ENCODE data around the gene NIPAL1. TPM values are rescaled to one million over a fixed set of nuclear protein-coding genes. Genes with fewer than 3 reads are reported as not detected.

Gene NIPAL1
- total RNA-seq, 1 experiment from 2014 or later, result 7.1 TPM

DNA sequence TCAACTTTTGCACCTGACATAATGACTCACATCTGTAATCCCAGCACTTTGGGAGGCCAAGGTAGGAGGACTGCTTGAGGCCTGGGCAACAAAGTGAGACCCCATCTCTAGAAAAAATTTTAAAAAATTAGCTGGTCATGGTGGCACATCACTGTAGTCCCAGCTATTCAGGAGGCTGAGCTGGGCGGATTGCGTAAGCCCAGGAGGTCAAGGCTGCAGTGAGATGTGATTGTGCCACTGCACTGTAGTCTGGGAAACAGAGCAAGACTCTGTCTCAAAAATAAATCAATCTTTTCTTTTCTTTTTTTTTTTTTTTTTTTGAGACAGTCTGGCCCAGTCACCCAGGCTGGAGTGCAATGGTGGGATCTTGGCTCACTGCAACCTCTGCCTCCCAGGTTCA, 52.5 kb downstream of the NIPAL1 start:
- no peak overlapping the region for H3K27ac Mint-ChIP-seq
- no peak overlapping the region for H3K4me3 Mint-ChIP-seq
- no peaks in the 10 kb centered on the region for H3K9me3 Mint-ChIP-seq
- H3K27me3 Mint-ChIP-seq (ENCODE audit: low read depth), result peaks cover 2% of the 10 kb centered on the region
- H3K4me1 Mint-ChIP-seq, result no peaks in the 10 kb centered on the region
- DNase-seq (ENCODE audit: low spot score), result no peak
- TF ChIP-seq NR2C2 (CRISPR knock-in tag; IDR thresholded peaks at IDR 0.05) (no peak), TP53 (CRISPR knock-in tag; IDR thresholded peaks at IDR 0.05) (no peak), PRDM15 (CRISPR knock-in tag; IDR thresholded peaks at IDR 0.05) (no peak), FOXJ3 (CRISPR knock-in tag; IDR thresholded peaks at IDR 0.05; ENCODE audit: borderline replicate concordance) (no peak)
- TF ChIP-seq, protein P1, sequence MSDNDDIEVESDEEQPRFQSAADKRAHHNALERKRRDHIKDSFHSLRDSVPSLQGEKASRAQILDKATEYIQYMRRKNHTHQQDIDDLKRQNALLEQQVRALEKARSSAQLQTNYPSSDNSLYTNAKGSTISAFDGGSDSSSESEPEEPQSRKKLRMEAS (CRISPR knock-in tag; IDR thresholded peaks at IDR 0.05), result no peak
- TF ChIP-seq, protein P2, sequence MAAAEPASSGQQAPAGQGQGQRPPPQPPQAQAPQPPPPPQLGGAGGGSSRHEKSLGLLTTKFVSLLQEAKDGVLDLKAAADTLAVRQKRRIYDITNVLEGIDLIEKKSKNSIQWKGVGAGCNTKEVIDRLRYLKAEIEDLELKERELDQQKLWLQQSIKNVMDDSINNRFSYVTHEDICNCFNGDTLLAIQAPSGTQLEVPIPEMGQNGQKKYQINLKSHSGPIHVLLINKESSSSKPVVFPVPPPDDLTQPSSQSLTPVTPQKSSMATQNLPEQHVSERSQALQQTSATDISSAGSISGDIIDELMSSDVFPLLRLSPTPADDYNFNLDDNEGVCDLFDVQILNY (CRISPR knock-in tag; IDR thresholded peaks at IDR 0.05), result no peak
- TF ChIP-seq, protein P3, sequence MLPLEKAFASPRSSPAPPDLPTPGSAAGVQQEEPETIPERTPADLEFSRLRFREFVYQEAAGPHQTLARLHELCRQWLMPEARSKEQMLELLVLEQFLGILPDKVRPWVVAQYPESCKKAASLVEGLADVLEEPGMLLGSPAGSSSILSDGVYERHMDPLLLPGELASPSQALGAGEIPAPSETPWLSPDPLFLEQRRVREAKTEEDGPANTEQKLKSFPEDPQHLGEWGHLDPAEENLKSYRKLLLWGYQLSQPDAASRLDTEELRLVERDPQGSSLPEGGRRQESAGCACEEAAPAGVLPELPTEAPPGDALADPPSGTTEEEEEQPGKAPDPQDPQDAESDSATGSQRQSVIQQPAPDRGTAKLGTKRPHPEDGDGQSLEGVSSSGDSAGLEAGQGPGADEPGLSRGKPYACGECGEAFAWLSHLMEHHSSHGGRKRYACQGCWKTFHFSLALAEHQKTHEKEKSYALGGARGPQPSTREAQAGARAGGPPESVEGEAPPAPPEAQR (CRISPR knock-in tag; IDR thresholded peaks at IDR 0.05), result no peak
- TF ChIP-seq, protein P4, sequence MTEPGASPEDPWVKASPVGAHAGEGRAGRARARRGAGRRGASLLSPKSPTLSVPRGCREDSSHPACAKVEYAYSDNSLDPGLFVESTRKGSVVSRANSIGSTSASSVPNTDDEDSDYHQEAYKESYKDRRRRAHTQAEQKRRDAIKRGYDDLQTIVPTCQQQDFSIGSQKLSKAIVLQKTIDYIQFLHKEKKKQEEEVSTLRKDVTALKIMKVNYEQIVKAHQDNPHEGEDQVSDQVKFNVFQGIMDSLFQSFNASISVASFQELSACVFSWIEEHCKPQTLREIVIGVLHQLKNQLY (CRISPR knock-in tag; IDR thresholded peaks at IDR 0.05), result no peak
- ChIA-PET CTCF (no interaction called here), POLR2A (no interaction called here)
- H3K36me3 Mint-ChIP-seq, result no peaks in the 10 kb centered on the region
- ATAC-seq, result no peak

DNA sequence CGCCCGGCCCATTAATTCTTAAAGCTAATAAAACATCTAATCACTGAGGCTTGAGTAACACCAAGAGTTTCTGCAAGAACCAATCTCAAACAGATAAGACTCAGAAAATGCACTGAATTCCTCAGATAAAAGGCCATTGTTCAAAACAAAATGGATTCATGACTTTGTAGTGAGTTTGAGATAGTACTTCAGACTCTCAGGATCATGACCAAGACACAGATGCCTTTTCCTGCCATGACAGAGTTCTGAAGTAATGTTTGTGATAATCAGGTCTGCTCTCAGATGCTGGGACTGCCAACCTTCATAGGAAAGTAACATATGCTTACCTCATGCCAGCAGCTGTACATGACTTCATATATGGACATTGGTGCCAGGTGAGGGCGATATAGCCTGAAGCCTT, 54.6 kb downstream of the NIPAL1 start:
- CTCF ChIA-PET, result interaction anchor here (0.6 kb wide), 1 partner anchor 104 kb away, joined by 3 read pairs; no protein-coding TSS in a partner anchor
- DNase-seq (ENCODE audit: low spot score) (no peak), ATAC-seq (no peak)
- H3K36me3 Mint-ChIP-seq, result no peaks in the 10 kb centered on the region
- no peaks in the 10 kb centered on the region for H3K4me1 Mint-ChIP-seq
- POLR2A ChIA-PET, result interaction anchor here (0.7 kb wide), 1 partner anchor 30 kb away, joined by 6 read pairs; no protein-coding TSS in a partner anchor
- H3K9me3 Mint-ChIP-seq, result no peaks in the 10 kb centered on the region
- H3K27me3 Mint-ChIP-seq (ENCODE audit: low read depth), result peaks cover under 1% of the 10 kb centered on the region; the same call in 1 of the 2 replicates
- H3K4me3 Mint-ChIP-seq, result no peak overlapping the region
- no peak overlapping the region for H3K27ac Mint-ChIP-seq
- no peak for TF ChIP-seq CREB1 (CRISPR knock-in tag; IDR thresholded peaks at IDR 0.05)
- TF ChIP-seq ETV6 (CRISPR knock-in tag; IDR thresholded peaks at IDR 0.05), result no peak
- TF ChIP-seq, protein P5, sequence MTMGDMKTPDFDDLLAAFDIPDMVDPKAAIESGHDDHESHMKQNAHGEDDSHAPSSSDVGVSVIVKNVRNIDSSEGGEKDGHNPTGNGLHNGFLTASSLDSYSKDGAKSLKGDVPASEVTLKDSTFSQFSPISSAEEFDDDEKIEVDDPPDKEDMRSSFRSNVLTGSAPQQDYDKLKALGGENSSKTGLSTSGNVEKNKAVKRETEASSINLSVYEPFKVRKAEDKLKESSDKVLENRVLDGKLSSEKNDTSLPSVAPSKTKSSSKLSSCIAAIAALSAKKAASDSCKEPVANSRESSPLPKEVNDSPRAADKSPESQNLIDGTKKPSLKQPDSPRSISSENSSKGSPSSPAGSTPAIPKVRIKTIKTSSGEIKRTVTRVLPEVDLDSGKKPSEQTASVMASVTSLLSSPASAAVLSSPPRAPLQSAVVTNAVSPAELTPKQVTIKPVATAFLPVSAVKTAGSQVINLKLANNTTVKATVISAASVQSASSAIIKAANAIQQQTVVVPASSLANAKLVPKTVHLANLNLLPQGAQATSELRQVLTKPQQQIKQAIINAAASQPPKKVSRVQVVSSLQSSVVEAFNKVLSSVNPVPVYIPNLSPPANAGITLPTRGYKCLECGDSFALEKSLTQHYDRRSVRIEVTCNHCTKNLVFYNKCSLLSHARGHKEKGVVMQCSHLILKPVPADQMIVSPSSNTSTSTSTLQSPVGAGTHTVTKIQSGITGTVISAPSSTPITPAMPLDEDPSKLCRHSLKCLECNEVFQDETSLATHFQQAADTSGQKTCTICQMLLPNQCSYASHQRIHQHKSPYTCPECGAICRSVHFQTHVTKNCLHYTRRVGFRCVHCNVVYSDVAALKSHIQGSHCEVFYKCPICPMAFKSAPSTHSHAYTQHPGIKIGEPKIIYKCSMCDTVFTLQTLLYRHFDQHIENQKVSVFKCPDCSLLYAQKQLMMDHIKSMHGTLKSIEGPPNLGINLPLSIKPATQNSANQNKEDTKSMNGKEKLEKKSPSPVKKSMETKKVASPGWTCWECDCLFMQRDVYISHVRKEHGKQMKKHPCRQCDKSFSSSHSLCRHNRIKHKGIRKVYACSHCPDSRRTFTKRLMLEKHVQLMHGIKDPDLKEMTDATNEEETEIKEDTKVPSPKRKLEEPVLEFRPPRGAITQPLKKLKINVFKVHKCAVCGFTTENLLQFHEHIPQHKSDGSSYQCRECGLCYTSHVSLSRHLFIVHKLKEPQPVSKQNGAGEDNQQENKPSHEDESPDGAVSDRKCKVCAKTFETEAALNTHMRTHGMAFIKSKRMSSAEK (CRISPR knock-in tag; IDR thresholded peaks at IDR 0.05; ENCODE audit: borderline replicate concordance), result no peak
- no peak for TF ChIP-seq GABPB1 (CRISPR knock-in tag; IDR thresholded peaks at IDR 0.05)
- no peak for TF ChIP-seq ZBTB43 (CRISPR knock-in tag; IDR thresholded peaks at IDR 0.05)
- TF ChIP-seq ATF6 (CRISPR knock-in tag; IDR thresholded peaks at IDR 0.05), result no peak
- TF ChIP-seq JUN (CRISPR knock-in tag; IDR thresholded peaks at IDR 0.05), result no peak
- no peak for TF ChIP-seq USF2 (CRISPR knock-in tag; IDR thresholded peaks at IDR 0.05)
- TF ChIP-seq, protein P6, sequence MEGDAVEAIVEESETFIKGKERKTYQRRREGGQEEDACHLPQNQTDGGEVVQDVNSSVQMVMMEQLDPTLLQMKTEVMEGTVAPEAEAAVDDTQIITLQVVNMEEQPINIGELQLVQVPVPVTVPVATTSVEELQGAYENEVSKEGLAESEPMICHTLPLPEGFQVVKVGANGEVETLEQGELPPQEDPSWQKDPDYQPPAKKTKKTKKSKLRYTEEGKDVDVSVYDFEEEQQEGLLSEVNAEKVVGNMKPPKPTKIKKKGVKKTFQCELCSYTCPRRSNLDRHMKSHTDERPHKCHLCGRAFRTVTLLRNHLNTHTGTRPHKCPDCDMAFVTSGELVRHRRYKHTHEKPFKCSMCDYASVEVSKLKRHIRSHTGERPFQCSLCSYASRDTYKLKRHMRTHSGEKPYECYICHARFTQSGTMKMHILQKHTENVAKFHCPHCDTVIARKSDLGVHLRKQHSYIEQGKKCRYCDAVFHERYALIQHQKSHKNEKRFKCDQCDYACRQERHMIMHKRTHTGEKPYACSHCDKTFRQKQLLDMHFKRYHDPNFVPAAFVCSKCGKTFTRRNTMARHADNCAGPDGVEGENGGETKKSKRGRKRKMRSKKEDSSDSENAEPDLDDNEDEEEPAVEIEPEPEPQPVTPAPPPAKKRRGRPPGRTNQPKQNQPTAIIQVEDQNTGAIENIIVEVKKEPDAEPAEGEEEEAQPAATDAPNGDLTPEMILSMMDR (IDR thresholded peaks at IDR 0.05), result no peak
